SK-N-SH (cell line): Measurements from ENCODE around the gene GPC5. TPM values are rescaled to one million over a fixed set of nuclear protein-coding genes. Genes with fewer than 3 reads are reported as not detected.

ENCODE experiments used
- CTCF ChIA-PET: fragments of 300-600, 350-600 bp; formaldehyde crosslinking; extraction: SDS; loops from one replicate; lab custom pipeline; 2021; lab: Yijun Ruan, JAX
- POLR2A ChIA-PET: fragments of 350-600 bp; sonication (Branson Sonifier 250); formaldehyde crosslinking; extraction: SDS; loops from one replicate; lab custom pipeline; 2020; ENCODE audit warnings: antibody characterized with exemption, inconsistent platforms; lab: Yijun Ruan, JAX
- DNase-seq: peaks from one replicate; pipeline ENCODE4 v3.0.0; 2012
- H2AFZ ChIP-seq: fragments of 200-600 bp; sonication (generic); 2 replicates; pipeline ENCODE4 v1.8.1; 2016; ENCODE audit warnings: antibody characterized with exemption, mild to moderate bottlenecking, low read depth
- H3F3A ChIP-seq: fragments of 200-600 bp; sonication (generic); replicated peaks from 2 replicates; pipeline ENCODE3; 2016; ENCODE audit warnings: antibody characterized with exemption, mild to moderate bottlenecking; ENCODE audit not compliant: insufficient read depth
- H3K27ac ChIP-seq, 2 experiments: fragments of 200-500 bp in 1 of 2; fragments of 200-600 bp in 1 of 2; sonication (Bioruptor generic) in 1 of 2; sonication (generic), shearing (Covaris generic) in 1 of 2; 2 replicates each; pipeline versions ENCODE4 v1.5.1 to v1.6.1; 2014 to 2016; ENCODE audit warnings: low read depth in 2 of 2, inconsistent platforms in 1 of 2, low read length in 1 of 2, mild to moderate bottlenecking in 1 of 2, mixed read lengths in 1 of 2
- H3K27me3 ChIP-seq: fragments of 200-600 bp; sonication (generic), shearing (Covaris generic); 2 replicates; pipeline ENCODE4 v1.6.1; 2016; ENCODE audit warnings: mixed run types; ENCODE audit not compliant: insufficient read depth
- H3K36me3 ChIP-seq, 2 experiments: fragments of 200-500 bp in 1 of 2; fragments of 200-600 bp in 1 of 2; sonication (Bioruptor generic) in 1 of 2; sonication (generic) in 1 of 2; replicated peaks in 1 of 2; 2 replicates each; pipeline versions ENCODE3 to v1.5.1; 2014 to 2016; ENCODE audit warnings: low read length in 1 of 2, mild to moderate bottlenecking in 1 of 2; ENCODE audit not compliant: insufficient read depth in 2 of 2, control insufficient read depth in 1 of 2
- H3K4me1 ChIP-seq, 2 experiments: fragments of 200-500 bp in 1 of 2; fragments of 200-600 bp in 1 of 2; sonication (Bioruptor generic) in 1 of 2; sonication (generic), shearing (Covaris generic) in 1 of 2; 2 replicates each; pipeline versions ENCODE4 v1.5.1 to v1.6.1; 2014 to 2016; ENCODE audit warnings: low read depth in 1 of 2, low read length in 1 of 2, mixed run types in 1 of 2; ENCODE audit not compliant: insufficient read depth in 2 of 2, control insufficient read depth in 1 of 2
- H3K4me2 ChIP-seq: fragments of 200-600 bp; sonication (generic), shearing (Covaris generic); 2 replicates; pipeline ENCODE4 v1.6.1; 2017; ENCODE audit warnings: mixed run types
- H3K4me3 ChIP-seq, 2 experiments: fragments of 200-500 bp in 1 of 2; fragments of 200-600 bp in 1 of 2; sonication (Bioruptor generic) in 1 of 2; sonication (generic), shearing (Covaris generic) in 1 of 2; 2 replicates each; pipeline versions ENCODE4 v1.5.1 to v1.8.1; 2014 to 2016; ENCODE audit warnings: low read depth in 2 of 2, inconsistent platforms in 1 of 2, low read length in 1 of 2, mild to moderate bottlenecking in 1 of 2, mixed read lengths in 1 of 2, moderate library complexity in 1 of 2
- H3K79me2 ChIP-seq: fragments of 200-600 bp; sonication (generic); 2 replicates; pipeline ENCODE4 v1.8.1; 2017; ENCODE audit warnings: mild to moderate bottlenecking; ENCODE audit not compliant: insufficient read depth
- H3K9ac ChIP-seq: fragments of 200-600 bp; sonication (generic); 2 replicates; pipeline ENCODE4 v1.6.1; 2017; ENCODE audit warnings: mixed run types
- H3K9me2 ChIP-seq: fragments of 200-600 bp; sonication (generic); 2 replicates; pipeline ENCODE4 v1.6.1; 2017; ENCODE audit warnings: mixed run types
- H3K9me3 ChIP-seq: fragments of 200-600 bp; sonication (generic); 2 replicates; pipeline ENCODE4 v1.6.1; 2017; ENCODE audit warnings: mixed run types, mild to moderate bottlenecking, moderate library complexity
- H4K20me1 ChIP-seq: fragments of 200-600 bp; sonication (generic); 2 replicates; pipeline ENCODE4 v1.6.1; 2017; ENCODE audit warnings: mild to moderate bottlenecking, mixed run types; ENCODE audit not compliant: insufficient read depth
- EP300 ChIP-seq, 2 experiments: IDR thresholded peaks; 2 replicates each; pipeline versions ENCODE4 v1.4.0 to v1.6.1; 2012; ENCODE audit warnings: borderline replicate concordance in 1 of 2, low read depth in 1 of 2, low read length in 1 of 2
- FOXJ3 ChIP-seq: sonication (generic); formaldehyde crosslinking; IDR thresholded peaks from 2 replicates; pipeline ENCODE4 v1.5.1; 2020; ENCODE audit warnings: mild to moderate bottlenecking, missing genetic modification reagents
- GABPA ChIP-seq: IDR thresholded peaks from 2 replicates; pipeline ENCODE4 v1.4.0; 2012; ENCODE audit warnings: low read depth, mild to moderate bottlenecking
- GATA2 ChIP-seq: sonication (generic); formaldehyde crosslinking; IDR thresholded peaks from 2 replicates; pipeline ENCODE4 v1.5.0; 2020; ENCODE audit warnings: mild to moderate bottlenecking, missing genetic modification reagents
- NFIC ChIP-seq: IDR thresholded peaks from 2 replicates; pipeline ENCODE4 v1.4.0; 2012; ENCODE audit warnings: borderline replicate concordance
- NRF1 ChIP-seq: IDR thresholded peaks from 2 replicates; pipeline ENCODE4 v1.6.1; 2012; ENCODE audit warnings: low read depth, mild to moderate bottlenecking, low read length
- POLR2AphosphoS5 ChIP-seq: IDR thresholded peaks from 2 replicates; pipeline ENCODE4 v1.6.1; 2012; ENCODE audit warnings: low read depth, low read length
- RCOR1 ChIP-seq: fragments of 150-350 bp; IDR thresholded peaks from 2 replicates; pipeline ENCODE4 v1.6.1; 2017; ENCODE audit warnings: antibody characterized with exemption, low read length
- RXRA ChIP-seq: IDR thresholded peaks from 2 replicates; pipeline ENCODE4 v1.4.0; 2012; ENCODE audit warnings: low read depth, mild to moderate bottlenecking, borderline replicate concordance
- SMC3 ChIP-seq: IDR thresholded peaks from 2 replicates; pipeline ENCODE4 v1.6.1; 2012; ENCODE audit warnings: low read depth, low read length, improper control_type of control experiment
- TAF1 ChIP-seq: IDR thresholded peaks from 2 replicates; pipeline ENCODE4 v1.6.1; 2012; ENCODE audit warnings: low read depth, mild to moderate bottlenecking, low read length, moderate library complexity, borderline replicate concordance
- TCF12 ChIP-seq: IDR thresholded peaks from 2 replicates; pipeline ENCODE4 v1.4.0; 2012
- YY1 ChIP-seq: IDR thresholded peaks from 2 replicates; pipeline ENCODE4 v1.4.0; 2012; ENCODE audit warnings: low read depth, mild to moderate bottlenecking
- WGBS: methylation state at CpG from one replicate; pipeline ENCODE4 v1.1.6; 2017; ENCODE audit warnings: low lambda C conversion rate; 5-methylcytosine and 5-hydroxymethylcytosine counted together
- polyA plus RNA-seq, 3 experiments: library from polyadenylated mRNA; depleted of rRNA; stranded (reverse); fragments of >200 nt; gene quantifications; 2 replicates each; pipeline ENCODE4 v1.2.3, GENCODE V29; 2012
- TF ChIP-seq, protein P1 (sequence below): fragments of 200-600 bp; sonication (generic); IDR thresholded peaks from 2 replicates; pipeline ENCODE4 v1.6.1; 2017; ENCODE audit warnings: antibody characterized with exemption, mild to moderate bottlenecking, moderate library complexity
- TF ChIP-seq, protein P2 (sequence below): IDR thresholded peaks from 2 replicates; pipeline ENCODE4 v1.6.1; 2012; ENCODE audit warnings: mild to moderate bottlenecking, low read depth, low read length, moderate library complexity
- TF ChIP-seq, protein P3 (sequence below): IDR thresholded peaks from 2 replicates; pipeline ENCODE4 v1.4.0; 2012; ENCODE audit warnings: low read depth, borderline replicate concordance
- TF ChIP-seq, protein P4 (sequence below): IDR thresholded peaks from 2 replicates; pipeline ENCODE4 v1.4.0; 2012; ENCODE audit warnings: low read depth
- TF ChIP-seq, protein P5 (sequence below): fragments of 150-350 bp; IDR thresholded peaks from 2 replicates; pipeline ENCODE4 v1.6.1; 2016; ENCODE audit warnings: mild to moderate bottlenecking, low read depth, low read length

GPC5 gene
- polyA plus RNA-seq, 1 of the 3 experiments (the other 2 are of a cell fraction), result 0.03 TPM

DNA sequence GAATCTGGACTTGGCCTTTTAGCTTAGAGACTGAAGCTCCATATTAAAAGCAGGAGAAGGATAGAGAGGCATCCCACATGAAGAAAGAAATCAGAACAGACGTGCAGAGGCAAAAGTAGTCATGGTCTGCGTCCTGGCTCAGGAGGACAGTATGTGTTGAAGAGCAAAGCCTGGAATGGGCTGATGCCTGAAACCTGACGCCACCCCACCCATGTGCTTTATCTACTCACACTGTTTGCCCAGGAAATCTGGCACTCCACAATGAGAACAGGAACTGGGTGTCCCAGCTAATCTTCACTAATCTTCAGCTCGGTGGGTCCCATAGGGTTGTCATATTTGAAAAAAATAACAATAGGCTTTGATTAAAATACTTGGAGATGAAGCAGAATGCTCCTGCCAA, 1279.2 kb downstream of the GPC5 start (continued):
- TF ChIP-seq EP300 (IDR thresholded peaks at IDR 0.05; ENCODE audit: borderline replicate concordance in 1 of 2, low read depth in 1 of 2, low read length in 1 of 2), result no peak

DNA sequence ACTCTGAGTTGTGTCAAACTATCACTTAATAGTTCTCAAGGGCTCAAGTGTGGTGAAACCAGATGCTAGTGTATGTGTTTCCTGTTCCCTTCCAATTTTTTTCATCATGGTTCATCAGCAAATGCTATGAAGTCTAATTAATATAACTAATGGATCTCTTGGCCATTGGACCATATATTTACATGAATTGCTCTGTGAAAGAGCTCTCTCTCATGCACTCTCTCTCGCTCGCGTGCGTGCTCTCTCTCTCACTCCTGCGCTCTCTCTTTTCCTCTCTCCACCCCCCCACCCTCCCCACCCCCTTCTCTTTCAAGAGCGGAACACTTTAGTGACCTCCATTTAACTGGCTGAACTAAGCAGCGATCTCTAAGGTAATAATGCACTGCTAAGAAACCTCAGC, 1281.2 kb downstream of the GPC5 start:
- ChIA-PET POLR2A (no interaction called here), CTCF (no interaction called here)
- Histone ChIP-seq H3K4me3 (no peak overlapping the region), H3F3A (no peaks in the 10 kb centered on the region), H3K9me2 (no peaks in the 10 kb centered on the region), H2AFZ (no peak overlapping the region), H3K27me3 (no peaks in the 10 kb centered on the region), H3K9me3 (no peaks in the 10 kb centered on the region), H3K79me2 (no peaks in the 10 kb centered on the region), H4K20me1 (no peaks in the 10 kb centered on the region), H3K4me2 (no peak overlapping the region), H3K9ac (no peak overlapping the region), H3K27ac (no peak overlapping the region), H3K4me1 (no peaks in the 10 kb centered on the region), H3K36me3 (no peaks in the 10 kb centered on the region)
- DNase-seq, result no peak
- TF ChIP-seq, protein P1, sequence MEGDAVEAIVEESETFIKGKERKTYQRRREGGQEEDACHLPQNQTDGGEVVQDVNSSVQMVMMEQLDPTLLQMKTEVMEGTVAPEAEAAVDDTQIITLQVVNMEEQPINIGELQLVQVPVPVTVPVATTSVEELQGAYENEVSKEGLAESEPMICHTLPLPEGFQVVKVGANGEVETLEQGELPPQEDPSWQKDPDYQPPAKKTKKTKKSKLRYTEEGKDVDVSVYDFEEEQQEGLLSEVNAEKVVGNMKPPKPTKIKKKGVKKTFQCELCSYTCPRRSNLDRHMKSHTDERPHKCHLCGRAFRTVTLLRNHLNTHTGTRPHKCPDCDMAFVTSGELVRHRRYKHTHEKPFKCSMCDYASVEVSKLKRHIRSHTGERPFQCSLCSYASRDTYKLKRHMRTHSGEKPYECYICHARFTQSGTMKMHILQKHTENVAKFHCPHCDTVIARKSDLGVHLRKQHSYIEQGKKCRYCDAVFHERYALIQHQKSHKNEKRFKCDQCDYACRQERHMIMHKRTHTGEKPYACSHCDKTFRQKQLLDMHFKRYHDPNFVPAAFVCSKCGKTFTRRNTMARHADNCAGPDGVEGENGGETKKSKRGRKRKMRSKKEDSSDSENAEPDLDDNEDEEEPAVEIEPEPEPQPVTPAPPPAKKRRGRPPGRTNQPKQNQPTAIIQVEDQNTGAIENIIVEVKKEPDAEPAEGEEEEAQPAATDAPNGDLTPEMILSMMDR, result no peak
- TF ChIP-seq YY1 (no peak), GABPA (no peak), TCF12 (no peak), NRF1 (no peak), GATA2 (CRISPR knock-in tag) (no peak), SMC3 (no peak), POLR2AphosphoS5 (no peak), NFIC (no peak), TAF1 (no peak), RCOR1 (no peak), FOXJ3 (no peak), RXRA (no peak)
- TF ChIP-seq, protein P2, sequence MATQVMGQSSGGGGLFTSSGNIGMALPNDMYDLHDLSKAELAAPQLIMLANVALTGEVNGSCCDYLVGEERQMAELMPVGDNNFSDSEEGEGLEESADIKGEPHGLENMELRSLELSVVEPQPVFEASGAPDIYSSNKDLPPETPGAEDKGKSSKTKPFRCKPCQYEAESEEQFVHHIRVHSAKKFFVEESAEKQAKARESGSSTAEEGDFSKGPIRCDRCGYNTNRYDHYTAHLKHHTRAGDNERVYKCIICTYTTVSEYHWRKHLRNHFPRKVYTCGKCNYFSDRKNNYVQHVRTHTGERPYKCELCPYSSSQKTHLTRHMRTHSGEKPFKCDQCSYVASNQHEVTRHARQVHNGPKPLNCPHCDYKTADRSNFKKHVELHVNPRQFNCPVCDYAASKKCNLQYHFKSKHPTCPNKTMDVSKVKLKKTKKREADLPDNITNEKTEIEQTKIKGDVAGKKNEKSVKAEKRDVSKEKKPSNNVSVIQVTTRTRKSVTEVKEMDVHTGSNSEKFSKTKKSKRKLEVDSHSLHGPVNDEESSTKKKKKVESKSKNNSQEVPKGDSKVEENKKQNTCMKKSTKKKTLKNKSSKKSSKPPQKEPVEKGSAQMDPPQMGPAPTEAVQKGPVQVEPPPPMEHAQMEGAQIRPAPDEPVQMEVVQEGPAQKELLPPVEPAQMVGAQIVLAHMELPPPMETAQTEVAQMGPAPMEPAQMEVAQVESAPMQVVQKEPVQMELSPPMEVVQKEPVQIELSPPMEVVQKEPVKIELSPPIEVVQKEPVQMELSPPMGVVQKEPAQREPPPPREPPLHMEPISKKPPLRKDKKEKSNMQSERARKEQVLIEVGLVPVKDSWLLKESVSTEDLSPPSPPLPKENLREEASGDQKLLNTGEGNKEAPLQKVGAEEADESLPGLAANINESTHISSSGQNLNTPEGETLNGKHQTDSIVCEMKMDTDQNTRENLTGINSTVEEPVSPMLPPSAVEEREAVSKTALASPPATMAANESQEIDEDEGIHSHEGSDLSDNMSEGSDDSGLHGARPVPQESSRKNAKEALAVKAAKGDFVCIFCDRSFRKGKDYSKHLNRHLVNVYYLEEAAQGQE, result no peak
- TF ChIP-seq, protein P3, sequence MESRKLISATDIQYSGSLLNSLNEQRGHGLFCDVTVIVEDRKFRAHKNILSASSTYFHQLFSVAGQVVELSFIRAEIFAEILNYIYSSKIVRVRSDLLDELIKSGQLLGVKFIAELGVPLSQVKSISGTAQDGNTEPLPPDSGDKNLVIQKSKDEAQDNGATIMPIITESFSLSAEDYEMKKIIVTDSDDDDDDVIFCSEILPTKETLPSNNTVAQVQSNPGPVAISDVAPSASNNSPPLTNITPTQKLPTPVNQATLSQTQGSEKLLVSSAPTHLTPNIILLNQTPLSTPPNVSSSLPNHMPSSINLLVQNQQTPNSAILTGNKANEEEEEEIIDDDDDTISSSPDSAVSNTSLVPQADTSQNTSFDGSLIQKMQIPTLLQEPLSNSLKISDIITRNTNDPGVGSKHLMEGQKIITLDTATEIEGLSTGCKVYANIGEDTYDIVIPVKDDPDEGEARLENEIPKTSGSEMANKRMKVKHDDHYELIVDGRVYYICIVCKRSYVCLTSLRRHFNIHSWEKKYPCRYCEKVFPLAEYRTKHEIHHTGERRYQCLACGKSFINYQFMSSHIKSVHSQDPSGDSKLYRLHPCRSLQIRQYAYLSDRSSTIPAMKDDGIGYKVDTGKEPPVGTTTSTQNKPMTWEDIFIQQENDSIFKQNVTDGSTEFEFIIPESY, result no peak
- TF ChIP-seq, protein P4, sequence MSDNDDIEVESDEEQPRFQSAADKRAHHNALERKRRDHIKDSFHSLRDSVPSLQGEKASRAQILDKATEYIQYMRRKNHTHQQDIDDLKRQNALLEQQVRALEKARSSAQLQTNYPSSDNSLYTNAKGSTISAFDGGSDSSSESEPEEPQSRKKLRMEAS, result no peak
- TF ChIP-seq, protein P5, sequence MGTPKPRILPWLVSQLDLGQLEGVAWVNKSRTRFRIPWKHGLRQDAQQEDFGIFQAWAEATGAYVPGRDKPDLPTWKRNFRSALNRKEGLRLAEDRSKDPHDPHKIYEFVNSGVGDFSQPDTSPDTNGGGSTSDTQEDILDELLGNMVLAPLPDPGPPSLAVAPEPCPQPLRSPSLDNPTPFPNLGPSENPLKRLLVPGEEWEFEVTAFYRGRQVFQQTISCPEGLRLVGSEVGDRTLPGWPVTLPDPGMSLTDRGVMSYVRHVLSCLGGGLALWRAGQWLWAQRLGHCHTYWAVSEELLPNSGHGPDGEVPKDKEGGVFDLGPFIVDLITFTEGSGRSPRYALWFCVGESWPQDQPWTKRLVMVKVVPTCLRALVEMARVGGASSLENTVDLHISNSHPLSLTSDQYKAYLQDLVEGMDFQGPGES, result no peak
- 85% methylated on average over 7 of the region's 7 CpGs for WGBS
